Measurements from ENCODE around the gene SNRPD1. TPM values are rescaled to one million over a fixed set of nuclear protein-coding genes. Genes with fewer than 3 reads are reported as not detected.

The SNRPD1 gene
- total and polyA plus RNA-seq, 2 experiments from 2014 or later = 35.7 to 700 TPM

- TF ChIP-seq STAT1 (IDR thresholded peaks at IDR 0.05; ENCODE audit: unreplicated experiment) = no peak
These were observed 51.5 kb downstream of the SNRPD1 start (continued) for GRCh38 chr18:21663578-21663977.

GRCh38 chr18:21664069-21664468, 52.0 kb downstream of the SNRPD1 start:
- Histone ChIP-seq H3K4me1 (ENCODE audit: insufficient read depth) (no peaks in the 10 kb centered on the region), H3K27ac (ENCODE audit: low read depth) (no peak overlapping the region), H3K79me2 (replicated peaks; ENCODE audit: insufficient read depth) (no peaks in the 10 kb centered on the region), H3K4me2 (no peak overlapping the region), H3K27me3 (ENCODE audit: insufficient read depth) (no peaks in the 10 kb centered on the region), H3K4me3 (no peak overlapping the region), H2AFZ (no peak overlapping the region), H3K9me2 (ENCODE audit: insufficient read depth) (no peaks in the 10 kb centered on the region), H3K36me3 (ENCODE audit: insufficient read depth) (no peaks in the 10 kb centered on the region), H4K20me1 (replicated peaks; ENCODE audit: insufficient read depth) (no peaks in the 10 kb centered on the region), H3F3A (replicated peaks; ENCODE audit: low read depth) (no peaks in the 10 kb centered on the region)
- H3K36me3 Mint-ChIP-seq (ENCODE audit: low read depth) = no peaks in the 10 kb centered on the region
- no peak overlapping the region for H3K4me3 Mint-ChIP-seq
- DNase-seq (ENCODE audit: low spot score) (no peak), ATAC-seq (no peak)
- TF ChIP-seq ETS1 (IDR thresholded peaks at IDR 0.05) = no peak
- no peak for TF ChIP-seq ZNF331 (CRISPR knock-in tag; IDR thresholded peaks at IDR 0.05; ENCODE audit: low read depth)
- no peak for TF ChIP-seq ZNF462 (CRISPR knock-in tag; IDR thresholded peaks at IDR 0.05)
- no peak for TF ChIP-seq REST (IDR thresholded peaks at IDR 0.05; ENCODE audit: unreplicated experiment)
- no peak for TF ChIP-seq CTCF (conservative IDR thresholded peaks at IDR 0.05; ENCODE audit: low read depth in 2 of 2)
- no peak for TF ChIP-seq EZH2phosphoT487 (IDR thresholded peaks at IDR 0.05; ENCODE audit: unreplicated experiment)
- no peaks in the 10 kb centered on the region for H3K9me3 Mint-ChIP-seq
- H3K27ac Mint-ChIP-seq = no peak overlapping the region; the same call in 1 of the 2 replicates
- H3K27me3 Mint-ChIP-seq (ENCODE audit: insufficient read depth, low read depth, poor library complexity) = peaks cover 4% of the 10 kb centered on the region
- H3K4me1 Mint-ChIP-seq = peaks cover 8% of the 10 kb centered on the region; the same call in 2 of the 3 replicates

Data from GM23338 (cell line).